GM19240 (cell line): ENCODE measurements around the gene NACC2.

ENCODE experiments used
- DNase-seq: peaks from one replicate; pipeline ENCODE4 v3.0.0; 2011; ENCODE audit warnings: low spot score; ENCODE audit not compliant: insufficient read length

NACC2 gene

DNA sequence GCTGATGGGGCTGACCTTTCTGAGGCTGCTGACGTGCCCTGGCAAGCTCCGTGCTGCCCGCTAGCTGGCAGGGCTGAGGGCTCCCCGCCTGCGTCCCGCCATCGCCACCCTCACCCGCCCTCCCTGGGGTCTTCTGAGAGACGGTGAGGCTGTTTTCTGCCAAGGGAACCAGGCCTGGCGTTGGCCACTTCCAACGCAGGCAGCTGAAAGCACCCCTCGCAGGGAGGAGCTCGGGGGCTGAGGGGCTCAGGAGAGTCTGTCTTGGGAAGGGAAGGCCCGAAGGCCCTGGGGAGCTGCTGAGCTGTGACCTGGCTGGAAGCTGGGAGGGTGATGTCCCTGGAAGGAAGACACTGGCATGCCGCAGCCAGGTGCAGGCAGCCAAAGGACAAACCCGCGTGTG is 33.3 kb upstream of the NACC2 start:
- no peak for DNase-seq

DNA sequence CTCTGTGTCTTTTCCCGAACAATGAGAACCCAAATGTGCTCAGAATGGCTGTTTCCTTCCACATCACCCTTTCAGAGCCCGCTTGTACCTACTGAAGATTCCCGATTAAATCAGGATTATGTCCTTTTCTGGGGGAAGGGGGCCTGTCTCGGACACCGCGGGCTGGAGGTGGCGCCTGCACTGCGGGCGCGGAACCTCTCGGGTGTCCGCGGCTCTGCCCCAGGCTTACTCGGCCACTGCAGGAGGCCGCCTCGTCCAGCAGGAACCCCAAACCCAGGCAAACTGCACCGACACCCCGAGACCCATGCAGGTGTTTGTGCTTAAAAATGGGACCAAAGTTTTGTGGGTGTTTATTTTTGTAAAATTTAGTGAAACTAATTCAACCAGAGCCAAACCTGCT is 32.2 kb upstream of the NACC2 start:
- DNase-seq: no peak

DNA sequence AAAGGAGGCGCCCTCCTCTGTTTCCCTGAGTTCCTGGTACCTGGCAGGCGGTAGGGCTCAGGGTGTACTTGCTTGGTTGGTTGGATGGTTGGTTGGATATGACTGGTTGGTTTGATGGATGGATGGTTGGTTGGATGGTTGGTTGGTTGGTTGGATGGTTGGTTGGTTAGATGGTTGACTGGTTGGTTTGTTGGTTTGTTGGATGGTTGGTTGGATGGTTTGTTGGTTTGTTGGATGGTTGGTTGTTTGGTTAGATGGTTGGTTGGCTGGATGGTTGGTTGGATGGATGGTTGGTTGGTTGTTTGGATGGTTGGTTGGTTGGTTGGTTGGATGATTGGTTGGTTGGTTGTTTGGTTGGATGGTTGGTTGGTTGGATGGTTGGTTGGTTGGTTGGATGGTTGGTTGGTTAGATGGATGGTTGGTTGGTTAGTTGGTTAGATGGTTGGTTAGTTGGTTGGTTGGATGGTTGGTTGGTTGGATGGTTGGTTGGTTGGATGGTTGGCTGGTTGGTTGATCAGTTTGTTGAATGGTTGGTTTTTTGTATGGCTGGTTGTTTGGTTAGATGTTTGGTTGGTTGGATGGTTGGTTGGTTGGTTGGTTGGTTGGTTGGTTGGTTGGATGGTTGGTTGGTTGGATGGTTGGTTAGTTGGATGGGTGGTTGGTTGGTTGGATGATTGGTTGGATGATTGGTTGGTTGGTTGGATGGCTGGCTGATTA is 30.0 kb upstream of the NACC2 start:
- no peak for DNase-seq

DNA sequence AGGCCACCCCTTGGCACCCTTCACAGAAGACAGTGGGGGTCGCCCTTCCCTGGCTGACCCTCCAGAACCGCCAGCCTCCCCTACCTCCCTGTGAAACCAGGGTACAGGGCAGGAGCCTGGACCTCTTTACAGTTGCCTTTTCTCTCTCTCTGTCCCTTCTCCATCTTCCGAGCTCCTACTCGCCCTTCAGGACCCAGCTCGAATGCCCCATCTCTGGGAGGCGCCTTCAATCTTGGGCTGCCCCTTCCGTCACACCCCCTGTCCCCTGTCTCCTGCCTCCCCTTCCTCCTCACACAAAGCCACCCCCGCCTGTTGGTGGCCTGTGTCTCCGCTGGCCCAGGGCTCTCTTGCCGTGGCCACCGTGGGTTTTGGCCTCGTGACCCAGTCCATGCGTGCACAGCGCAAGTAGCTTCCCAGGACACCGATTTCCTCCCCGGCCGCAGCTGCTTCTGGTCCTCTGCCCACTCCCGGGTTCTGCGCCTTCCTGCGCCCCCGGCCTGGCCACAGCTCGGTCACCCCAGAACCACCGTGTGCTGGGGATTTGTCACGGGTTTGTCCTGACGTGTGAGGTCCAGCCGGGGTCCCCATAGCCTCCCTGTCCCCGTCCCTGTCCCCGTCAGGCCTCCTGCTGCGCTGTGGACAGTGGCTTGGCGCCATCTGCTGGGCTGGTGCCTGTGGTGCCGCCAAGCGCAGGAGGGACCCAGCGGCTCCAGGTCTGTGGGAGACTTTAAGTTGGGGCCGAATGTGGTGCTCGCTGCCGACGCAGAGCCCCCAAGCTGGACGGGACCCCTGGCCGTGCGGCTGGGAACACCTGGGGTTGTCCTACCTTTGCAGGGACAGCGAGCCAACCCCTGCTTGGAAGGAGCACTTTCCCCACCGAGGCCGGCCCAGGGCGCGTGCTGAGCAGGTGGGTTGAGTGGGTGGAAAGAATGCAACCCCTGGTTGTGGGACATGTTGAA is 27.6 kb upstream of the NACC2 start:
- peak; percentile 83 for DNase-seq

DNA sequence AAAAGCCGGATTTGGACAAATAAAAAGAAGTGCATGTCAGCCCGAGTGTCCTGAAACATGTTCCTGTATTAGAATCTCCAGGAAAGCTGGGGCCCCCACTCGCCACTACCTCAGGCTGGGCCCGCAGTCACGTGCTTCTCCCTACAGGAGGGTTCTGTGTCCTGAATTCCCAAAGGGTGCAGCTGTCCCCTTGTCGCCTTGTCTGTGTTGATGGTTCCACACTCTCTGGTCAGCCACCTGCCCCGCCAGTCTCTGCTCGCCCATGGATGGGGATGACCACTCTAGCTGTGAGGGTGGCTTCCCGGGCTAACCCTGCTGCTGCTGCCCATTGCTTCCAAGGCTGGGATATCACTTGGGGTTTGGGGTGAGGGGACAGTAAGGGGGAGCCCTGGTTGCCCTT is 26.7 kb upstream of the NACC2 start:
- DNase-seq: no peak

DNA sequence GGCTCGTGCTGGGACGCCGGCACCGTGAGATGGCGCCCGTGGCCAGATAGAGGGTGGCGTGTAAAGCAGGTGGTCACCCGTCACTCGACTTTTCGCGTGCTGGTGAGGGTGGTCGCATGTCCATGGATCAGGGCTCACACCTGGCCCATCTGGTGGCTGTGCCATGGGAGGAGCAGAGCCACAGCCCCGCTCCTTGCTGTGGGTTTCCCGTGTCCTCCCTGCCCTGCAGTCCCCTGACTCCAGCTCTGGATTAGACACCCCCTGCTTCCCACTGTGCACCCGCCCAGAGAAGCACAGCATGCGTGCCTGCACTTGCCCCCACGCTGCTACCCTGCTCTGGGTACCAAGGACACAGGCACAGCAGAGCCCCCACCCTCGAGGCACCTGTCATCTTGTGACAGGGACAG is 25.4 kb upstream of the NACC2 start:
- no peak for DNase-seq

DNA sequence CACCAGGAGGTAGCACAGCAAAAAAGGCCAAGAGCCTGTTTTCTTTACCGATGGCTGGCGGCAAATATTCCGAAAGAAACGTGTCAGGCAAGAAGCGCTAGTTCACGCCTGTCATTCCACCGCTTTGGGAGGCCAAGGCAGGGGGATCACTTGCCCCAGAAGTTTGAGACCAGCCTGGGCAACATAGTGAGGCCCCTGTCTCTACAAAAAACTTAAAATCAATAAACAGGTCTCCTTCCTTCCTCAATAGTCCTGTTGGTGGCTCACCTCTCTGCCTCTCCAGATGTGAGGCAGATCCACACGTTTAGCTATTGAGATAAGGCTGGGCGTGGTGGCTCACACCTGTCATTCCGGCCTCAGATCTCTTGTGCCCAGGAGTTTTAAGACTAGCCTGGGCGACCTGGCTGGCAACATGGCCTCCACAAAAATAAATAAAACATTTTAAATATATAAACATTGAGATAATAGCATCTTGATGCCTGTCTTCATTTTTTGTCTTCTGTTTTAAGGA is 24.8 kb upstream of the NACC2 start:
- DNase-seq: no peak

DNA sequence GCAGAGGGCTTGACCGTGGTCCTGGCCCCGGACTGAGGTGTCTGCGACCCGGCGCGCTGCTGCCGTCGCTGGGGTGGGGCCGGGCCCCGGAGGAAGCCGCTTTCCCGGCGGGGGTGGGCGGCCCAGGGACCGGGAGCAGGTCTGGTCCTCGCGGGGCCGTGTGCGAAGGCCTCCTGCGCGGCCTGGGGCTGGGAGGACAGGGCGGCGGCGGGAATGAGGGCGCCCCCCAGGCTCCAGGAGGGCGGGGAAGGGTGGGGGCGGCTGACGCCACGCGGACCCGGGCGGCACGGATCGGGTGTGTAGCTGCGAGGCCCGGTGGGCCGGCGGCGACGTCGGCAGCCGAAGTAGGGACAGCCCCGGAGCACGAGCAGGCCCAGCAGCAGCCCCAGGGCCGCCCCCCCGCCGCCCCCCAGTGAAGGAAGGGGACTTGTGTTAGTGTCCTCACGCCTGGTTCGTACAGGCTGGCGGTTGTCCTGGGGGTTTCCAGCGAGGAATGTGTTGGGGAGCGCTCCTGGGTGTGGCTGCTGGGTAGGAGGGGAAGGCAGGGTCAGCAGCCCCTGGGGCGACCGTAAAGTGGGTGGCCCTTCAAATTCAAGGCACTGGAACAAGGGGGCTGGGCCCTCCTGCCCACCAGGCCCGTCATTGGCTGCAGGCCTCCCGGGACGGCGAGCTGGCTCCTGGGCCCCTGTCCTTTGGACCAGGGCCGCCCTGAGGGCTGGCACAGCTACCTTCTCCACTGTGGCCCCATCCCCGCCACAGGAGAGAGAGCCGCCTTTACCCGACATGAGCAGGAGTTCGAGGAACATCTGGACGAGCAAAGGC is 24.2 kb upstream of the NACC2 start:
- no peak for DNase-seq

DNA sequence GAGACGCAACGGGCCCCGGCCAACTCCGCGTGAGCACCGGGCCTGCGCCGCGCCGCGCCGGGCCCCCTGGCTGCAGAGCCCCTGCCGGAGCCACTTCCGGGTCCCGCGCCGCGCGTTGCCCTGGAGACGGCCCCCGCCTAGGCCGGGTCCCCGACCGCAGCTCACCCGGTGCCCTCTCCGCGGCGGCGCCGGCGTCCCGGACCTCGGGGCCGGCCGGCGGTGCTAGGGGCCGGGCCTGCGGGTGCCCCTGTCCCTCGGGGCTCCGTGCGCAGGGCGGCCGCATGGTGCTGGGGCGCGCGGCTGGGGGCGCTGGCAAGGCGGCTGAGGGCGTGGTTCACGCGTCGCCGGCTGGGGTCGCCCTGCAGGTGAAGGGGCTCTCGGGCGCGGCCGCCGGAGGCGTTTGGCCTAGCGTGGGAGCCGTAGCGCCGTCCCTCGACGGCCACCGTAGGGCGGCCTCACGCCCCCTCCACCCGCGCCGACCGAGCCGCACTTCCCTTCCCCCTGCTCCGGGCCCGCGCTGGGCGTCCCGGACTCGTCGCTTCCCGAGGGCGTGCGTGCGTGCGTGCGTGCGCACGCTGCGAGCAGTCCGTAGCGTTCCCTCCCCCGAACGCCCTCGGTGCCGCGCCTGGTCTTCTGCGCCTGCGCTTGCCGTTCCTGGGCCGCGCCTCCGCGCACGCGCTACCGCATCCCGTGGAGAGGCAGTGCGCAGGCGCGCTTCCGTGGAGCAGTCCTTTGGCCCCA is 23.4 kb upstream of the NACC2 start, which contains the start of gene TMEM250:
Gene TMEM250, minus strand, starts transcription at position 556 of the 741 bp plus-strand sequence. CDS start 1,975 bp downstream, outside the sequence.
- peak; percentile 96 for DNase-seq

DNA sequence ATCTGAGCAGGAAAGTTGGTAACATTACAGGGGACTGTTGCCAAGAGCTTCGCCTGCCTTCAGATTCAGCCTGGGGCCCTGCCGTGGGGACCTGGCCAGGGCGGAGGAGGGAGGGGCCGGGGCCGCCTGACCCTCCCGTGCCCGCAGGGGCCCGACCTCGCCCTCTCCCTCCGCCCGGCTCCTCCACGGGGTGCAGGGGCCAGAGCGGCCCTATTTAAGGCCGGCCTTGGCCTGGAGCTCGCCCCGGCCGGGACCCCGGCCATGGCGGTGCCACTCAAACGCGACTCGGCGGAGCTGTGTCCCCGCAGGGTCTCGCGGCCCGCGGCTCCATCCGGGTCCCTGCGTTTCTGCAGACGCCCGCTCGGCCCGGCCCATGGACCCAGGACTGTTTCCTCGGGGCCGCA is 22.8 kb upstream of the NACC2 start:
- DNase-seq: no peak

DNA sequence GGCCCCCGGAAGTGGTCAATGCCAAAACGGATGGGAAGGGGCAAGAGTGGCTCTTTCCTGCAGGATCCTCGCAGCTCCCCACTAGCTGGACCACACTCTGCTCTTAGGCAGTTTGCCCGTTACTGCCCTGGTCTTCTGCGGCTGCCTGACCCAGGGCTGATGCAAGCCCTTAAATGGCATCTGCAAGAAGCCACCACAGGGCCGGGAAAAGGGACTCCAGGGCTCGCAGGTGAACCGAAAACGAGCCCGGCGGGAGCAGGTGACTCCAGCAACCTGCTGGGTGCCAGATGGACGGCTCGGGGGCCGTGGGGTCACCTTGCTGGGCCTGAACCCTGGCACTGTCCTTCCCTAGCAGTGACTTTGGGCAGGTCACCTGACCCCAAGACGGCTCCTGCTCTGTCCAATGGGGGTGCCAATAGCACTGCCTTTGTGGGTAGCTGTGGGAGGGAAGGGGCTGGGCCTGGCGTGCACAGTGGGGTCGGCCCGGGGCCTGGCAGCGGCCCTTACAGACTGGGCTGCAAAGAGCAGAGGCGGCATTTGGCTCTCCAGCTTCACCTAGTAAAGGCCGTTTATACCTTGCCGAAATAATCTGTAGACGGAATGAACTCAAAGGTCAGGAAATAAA is 22.3 kb upstream of the NACC2 start:
- no peak for DNase-seq

DNA sequence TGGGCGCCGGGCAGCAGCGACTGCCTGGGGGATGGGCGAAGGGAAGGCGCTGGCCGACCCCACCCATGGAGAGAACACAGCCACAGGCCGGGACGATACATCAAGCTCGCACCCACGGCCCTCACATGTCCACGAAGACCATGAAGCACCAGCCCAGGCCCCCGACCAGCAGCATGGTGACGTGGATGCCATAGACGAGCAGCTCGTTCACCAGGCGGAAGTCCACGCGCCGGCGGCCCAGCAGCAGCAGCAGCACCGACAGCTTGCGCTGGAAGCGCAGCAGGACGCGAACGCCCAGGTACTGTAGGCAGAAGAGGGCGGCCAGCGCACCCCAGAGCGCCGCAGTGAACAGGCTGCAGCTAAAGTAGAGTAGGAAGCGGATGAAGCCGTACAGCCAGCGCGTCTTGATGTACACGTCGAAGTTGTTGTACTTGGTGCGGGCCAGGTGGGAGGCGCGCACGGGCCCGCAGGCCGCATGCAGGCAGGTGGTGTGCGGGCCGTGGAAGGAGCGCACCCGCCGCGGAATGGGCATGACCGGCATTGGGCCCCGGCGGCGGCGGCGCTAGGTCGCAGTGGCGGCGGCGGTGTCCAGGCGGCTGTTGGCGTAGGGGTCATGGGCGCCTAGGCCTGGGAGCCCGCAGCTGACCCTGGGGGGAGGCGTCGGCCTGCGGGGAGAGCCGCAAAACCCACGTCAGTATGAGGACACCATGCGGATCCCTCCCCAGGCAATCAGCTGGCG is 21.4 kb upstream of the NACC2 start:
- DNase-seq: no peak

DNA sequence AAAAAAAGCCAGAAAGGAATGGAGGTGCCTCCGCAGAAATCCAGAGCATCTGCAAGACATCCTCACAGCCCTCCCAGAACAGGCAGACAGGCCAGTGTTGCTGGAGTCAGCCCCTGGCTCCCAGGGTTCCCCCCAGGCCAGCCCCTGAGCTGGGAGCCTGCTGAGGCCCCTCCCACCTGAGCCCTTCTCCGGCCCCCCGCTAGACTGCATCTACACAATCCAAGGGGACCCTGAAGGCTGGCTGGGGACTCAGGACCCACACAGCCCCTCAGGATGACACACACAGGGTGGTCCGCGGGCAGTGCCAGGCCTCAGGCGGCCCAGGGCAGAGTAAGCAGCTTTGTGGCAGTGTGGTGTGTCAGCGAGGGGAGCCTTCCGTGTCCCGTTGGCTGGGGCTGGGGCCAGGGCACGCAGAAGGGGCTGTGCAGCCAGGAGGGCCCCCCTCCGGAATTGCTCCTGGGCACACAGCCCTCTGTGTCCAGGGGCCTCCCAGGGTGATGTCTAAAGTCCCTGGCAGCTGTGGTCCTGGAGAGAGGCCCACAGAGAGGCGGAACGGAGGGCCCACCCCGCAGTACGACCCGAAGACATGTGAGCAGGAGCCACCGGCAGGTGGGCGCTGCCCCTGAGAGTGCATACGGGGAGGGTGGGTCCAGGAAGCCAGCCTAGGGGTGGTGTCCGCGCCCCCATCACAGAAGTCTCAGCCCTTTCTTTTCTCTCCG is 20.7 kb upstream of the NACC2 start:
- no peak for DNase-seq

DNA sequence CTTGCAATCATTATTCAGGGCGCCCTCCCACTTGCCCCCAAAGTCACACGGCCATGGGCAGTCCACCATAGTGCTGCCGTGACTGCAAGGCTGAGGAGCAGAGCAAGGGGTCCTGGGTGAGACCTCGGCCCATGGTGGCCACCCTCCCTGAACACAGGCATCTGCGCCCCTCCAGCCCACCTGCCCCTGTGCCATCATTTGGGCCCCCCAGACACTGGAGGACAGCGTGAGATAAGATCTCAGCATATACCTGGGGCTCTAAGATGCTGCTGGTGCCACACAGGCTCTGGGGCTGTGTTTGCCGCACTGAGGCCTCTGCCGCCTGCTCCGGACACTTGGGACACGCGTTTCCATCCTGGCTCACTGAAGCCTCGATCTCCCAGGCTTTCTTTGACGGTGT is 20.1 kb upstream of the NACC2 start:
- DNase-seq: no peak

DNA sequence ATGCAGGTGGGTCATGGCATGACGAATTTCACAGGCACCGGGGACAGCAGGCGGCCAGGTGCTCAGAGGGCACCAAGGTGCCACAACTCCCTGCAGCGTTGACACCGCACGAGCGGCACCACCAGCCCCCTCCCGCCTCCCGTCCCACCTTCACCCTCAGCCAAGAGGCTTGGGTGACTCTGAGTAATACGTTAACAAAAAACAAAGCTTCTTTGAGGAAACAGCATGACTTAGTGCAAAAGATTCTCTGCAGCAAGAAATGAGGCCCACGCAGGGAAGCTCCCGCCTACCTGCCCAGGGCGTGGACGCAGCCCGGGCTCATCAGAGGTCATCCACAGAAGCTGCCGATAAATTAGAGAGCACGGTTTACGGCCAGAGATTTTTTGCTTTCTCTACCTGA is 19.5 kb upstream of the NACC2 start:
- DNase-seq: no peak

DNA sequence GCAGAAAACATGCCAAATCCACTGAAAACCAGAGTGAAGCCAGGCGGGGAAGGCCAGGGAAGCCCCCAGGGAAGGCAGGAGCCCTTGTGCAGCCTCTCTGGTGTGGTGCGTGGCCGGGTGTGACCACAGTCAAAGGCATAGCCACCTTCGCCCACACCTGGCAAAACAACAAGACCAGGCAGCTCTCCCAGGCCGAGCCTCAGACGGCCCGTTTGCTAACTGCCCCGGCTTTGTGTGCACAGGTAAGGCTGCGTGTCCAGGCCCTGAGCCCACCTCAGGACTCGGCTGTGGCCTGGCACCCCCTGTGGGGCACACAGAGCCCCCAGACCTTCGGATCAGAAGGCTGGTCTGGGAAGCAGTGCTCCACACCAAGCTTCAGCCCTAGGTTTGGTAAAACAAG is 17.5 kb upstream of the NACC2 start:
- DNase-seq: no peak

DNA sequence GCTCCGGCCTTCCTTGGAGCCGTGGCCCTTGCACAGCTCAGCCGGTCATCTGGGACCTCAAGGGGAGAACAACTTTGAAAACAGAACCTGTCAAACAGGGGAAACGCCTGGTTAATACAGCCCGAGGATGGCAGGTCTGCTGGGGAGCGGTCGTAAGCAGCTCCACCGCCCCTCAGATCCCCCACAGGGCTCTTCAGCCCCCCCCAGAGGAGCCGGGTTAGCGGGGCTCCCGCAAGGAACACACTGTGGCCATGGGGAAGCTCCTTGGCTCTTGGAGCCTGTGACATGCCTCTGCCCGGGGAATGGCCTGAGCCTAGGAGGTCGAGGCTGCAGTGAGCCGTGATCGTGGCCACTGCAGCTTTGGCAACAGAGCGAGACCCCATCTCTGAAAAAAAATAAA is 16.8 kb upstream of the NACC2 start:
- no peak for DNase-seq

DNA sequence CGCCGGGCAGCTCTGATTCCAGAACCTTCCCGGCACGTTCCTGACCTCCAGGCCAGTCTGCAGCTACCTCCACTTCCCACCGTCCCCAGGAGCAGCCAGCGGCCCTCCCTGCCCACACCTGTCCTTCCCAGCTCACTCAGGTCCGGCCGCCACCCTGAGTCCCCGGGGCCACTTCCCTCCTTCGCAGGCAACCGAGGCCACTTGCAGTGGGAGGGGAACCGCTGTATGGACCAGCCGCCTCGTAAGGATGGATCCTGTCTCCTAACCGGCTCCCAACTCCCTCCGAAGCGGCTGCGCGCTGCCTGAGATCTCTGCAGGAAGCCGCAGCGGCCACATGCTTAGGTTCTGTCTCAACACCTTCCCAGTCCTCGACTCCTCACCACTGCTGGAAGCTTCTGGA is 16.1 kb upstream of the NACC2 start:
- DNase-seq: no peak
